ENCODE data around the gene TSEN15. TPM values are rescaled to one million over a fixed set of nuclear protein-coding genes. Genes with fewer than 3 reads are reported as not detected.

TSEN15 gene
- total and polyA plus RNA-seq, 3 experiments from 2014 or later: 44.4 to 54.3 (median 44.8) TPM

DNA sequence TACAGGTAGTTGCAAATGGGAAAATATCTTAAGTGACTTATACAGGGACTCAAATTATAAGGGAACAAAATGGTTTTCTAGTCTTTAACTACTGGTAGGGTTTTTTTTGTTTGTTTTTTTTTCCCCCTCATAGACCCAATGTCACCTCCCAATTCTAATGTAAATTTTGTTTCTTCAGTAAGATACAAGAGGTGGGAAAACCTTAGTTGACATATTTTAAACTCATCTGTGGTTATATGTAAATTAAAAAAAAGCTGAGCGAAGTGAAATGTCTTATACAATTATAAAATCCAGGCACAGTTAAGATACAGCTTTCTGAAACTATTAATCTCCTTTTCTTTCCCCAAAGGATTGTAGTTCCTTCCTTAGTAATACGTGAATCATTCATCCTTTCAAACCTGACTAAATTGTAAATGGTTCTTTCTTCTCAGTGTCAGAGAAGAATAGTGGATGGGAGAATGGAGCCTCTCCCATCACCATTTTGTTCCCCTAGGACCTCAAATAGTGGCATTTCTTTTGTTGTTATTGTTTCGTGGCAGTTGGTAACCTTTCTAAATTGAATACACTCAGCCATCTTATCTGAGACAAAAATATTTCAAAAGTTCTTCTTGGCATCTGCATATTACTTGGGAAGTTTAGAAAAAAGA is 11.2 kb downstream of the TSEN15 start:
- Mint-ChIP-seq H3K36me3 (peaks cover 0 to 54% (median 21%) of the 10 kb centered on the region in 3 donors), H3K27me3 (no peaks in the 10 kb centered on the region), H3K4me3 (no peak overlapping the region), H3K9me3 (no peaks in the 10 kb centered on the region), H3K4me1 (peaks cover 18 to 61% (median 39%) of the 10 kb centered on the region in 3 donors), H3K27ac (no peak overlapping the region)
- H3K27ac ChIP-seq (ENCODE audit: low read depth, low read length): no peak overlapping the region
- H3K27me3 ChIP-seq (ENCODE audit: insufficient read depth, low read length, poor library complexity, severe bottlenecking): no peaks in the 10 kb centered on the region
- DNase-seq: no peak
- H3K4me1 ChIP-seq (ENCODE audit: insufficient read depth, low read length): no peaks in the 10 kb centered on the region
- POLR2A ChIA-PET: no interaction called here
- no peak overlapping the region for H3K4me3 ChIP-seq (ENCODE audit: low read length)
- CTCF ChIA-PET: no interaction called here
- H3K36me3 ChIP-seq (ENCODE audit: insufficient read depth, low read length): peaks cover 4% of the 10 kb centered on the region
- H3K9me3 ChIP-seq (ENCODE audit: low read length): no peaks in the 10 kb centered on the region

DNA sequence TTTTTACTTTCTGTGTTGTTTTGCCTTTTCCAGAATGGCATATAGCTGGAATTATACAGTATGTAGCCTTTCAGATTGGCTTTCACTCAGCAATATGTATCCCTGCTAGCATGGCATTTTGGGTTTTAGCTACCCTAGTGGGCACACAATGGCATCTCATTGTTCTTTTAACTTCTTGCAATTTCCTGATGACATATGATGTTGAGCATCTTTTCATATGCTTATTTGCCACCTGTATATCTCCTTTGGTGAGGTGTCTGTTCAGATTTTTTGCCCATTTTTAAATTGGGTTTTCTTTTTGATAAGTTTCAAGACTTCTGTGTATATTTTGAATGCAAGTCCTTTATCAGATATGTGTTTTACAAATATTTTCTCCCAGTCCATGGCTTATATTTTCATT is 14.0 kb downstream of the TSEN15 start:
- H3K36me3 ChIP-seq (ENCODE audit: insufficient read depth, low read length): peaks cover 4% of the 10 kb centered on the region
- H3K9me3 ChIP-seq (ENCODE audit: low read length): no peaks in the 10 kb centered on the region
- H3K4me1 ChIP-seq (ENCODE audit: insufficient read depth, low read length): no peaks in the 10 kb centered on the region
- H3K9me3 Mint-ChIP-seq: no peaks in the 10 kb centered on the region
- H3K4me3 Mint-ChIP-seq: no peak overlapping the region
- ChIA-PET CTCF (interaction anchor here (1.2 kb wide), 1 partner anchor 11 kb away, joined by 3 read pairs; no protein-coding TSS in a partner anchor), POLR2A (no interaction called here)
- no peak for DNase-seq
- H3K4me1 Mint-ChIP-seq: peaks cover 16 to 39% (median 19%) of the 10 kb centered on the region in 3 donors
- peaks cover 0 to 50% (median 15%) of the 10 kb centered on the region in 3 donors for H3K36me3 Mint-ChIP-seq
- no peaks in the 10 kb centered on the region for H3K27me3 Mint-ChIP-seq
- H3K27me3 ChIP-seq (ENCODE audit: insufficient read depth, low read length, poor library complexity, severe bottlenecking): no peaks in the 10 kb centered on the region
- H3K27ac Mint-ChIP-seq: peak overlapping the region in 1 of 8 donors; percentile 30
- H3K4me3 ChIP-seq (ENCODE audit: low read length): no peak overlapping the region
- no peak overlapping the region for H3K27ac ChIP-seq (ENCODE audit: low read depth, low read length)

DNA sequence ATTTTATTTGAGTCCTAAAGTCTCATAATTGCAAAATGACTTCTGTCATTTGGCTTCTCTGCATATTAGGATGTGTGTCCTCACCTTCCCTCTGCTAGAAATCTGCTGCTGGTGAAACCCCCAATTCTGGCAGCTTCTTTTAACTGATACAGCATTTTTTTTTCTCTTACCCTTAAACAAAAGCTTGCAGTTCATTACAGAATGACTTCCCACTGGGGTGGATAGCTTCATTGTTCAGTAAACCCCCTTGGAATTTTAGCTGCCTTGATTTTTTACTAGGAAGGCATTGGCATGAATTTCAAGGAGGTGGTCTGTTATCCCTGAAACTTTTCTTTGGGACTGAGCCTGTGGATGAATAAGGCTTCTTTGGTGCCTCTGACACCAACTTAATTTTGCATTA is 16.8 kb downstream of the TSEN15 start:
- peaks cover 4% of the 10 kb centered on the region for H3K36me3 ChIP-seq (ENCODE audit: insufficient read depth, low read length)
- no peaks in the 10 kb centered on the region for H3K27me3 ChIP-seq (ENCODE audit: insufficient read depth, low read length, poor library complexity, severe bottlenecking)
- H3K9me3 Mint-ChIP-seq: no peaks in the 10 kb centered on the region
- H3K9me3 ChIP-seq (ENCODE audit: low read length): no peaks in the 10 kb centered on the region
- peaks cover 6 to 20% (median 7%) of the 10 kb centered on the region in 3 donors for H3K4me1 Mint-ChIP-seq
- POLR2A ChIA-PET: no interaction called here
- H3K36me3 Mint-ChIP-seq: peaks cover 0 to 59% (median 22%) of the 10 kb centered on the region in 3 donors
- no peak overlapping the region for H3K27ac ChIP-seq (ENCODE audit: low read depth, low read length)
- H3K4me3 Mint-ChIP-seq: no peak overlapping the region
- peak overlapping the region in 1 of 8 donors; percentile 6 for H3K27ac Mint-ChIP-seq
- no peaks in the 10 kb centered on the region for H3K27me3 Mint-ChIP-seq
- CTCF ChIA-PET: no interaction called here
- no peak for DNase-seq
- no peaks in the 10 kb centered on the region for H3K4me1 ChIP-seq (ENCODE audit: insufficient read depth, low read length)
- H3K4me3 ChIP-seq (ENCODE audit: low read length): no peak overlapping the region

DNA sequence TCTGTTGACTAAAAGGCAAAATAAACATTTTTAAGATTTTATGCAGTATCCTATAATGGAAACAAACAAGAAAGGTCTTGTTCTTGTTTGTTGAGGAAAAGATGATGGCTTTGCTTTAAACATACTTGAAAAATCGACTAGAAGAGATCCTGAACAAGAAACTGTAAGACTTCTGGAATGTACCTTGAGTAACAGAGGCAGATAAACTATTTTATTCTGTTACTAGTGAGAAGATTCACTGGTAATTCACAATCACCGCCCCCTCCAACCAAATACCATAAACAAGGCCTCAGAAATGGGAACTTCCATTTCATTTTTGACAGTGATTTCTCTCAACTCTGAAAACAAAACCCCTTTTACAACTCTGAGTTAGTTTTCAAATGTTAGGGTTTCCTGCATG is 18.1 kb downstream of the TSEN15 start:
- no peaks in the 10 kb centered on the region for H3K36me3 ChIP-seq (ENCODE audit: insufficient read depth, low read length)
- H3K27me3 Mint-ChIP-seq: no peaks in the 10 kb centered on the region
- H3K4me1 ChIP-seq (ENCODE audit: insufficient read depth, low read length): no peaks in the 10 kb centered on the region
- H3K9me3 Mint-ChIP-seq: no peaks in the 10 kb centered on the region
- ChIA-PET CTCF (interaction anchor here (0.9 kb wide), 1 partner anchor 18 kb away, joined by 3 read pairs; the partner anchor contains the start of gene TSEN15), POLR2A (no interaction called here)
- no peaks in the 10 kb centered on the region for H3K9me3 ChIP-seq (ENCODE audit: low read length)
- H3K27ac ChIP-seq (ENCODE audit: low read depth, low read length): no peak overlapping the region
- no peak overlapping the region for H3K4me3 ChIP-seq (ENCODE audit: low read length)
- DNase-seq: no peak
- H3K36me3 Mint-ChIP-seq: peaks cover 0 to 54% (median 19%) of the 10 kb centered on the region in 3 donors
- H3K27me3 ChIP-seq (ENCODE audit: insufficient read depth, low read length, poor library complexity, severe bottlenecking): no peaks in the 10 kb centered on the region
- peaks cover 0 to 14% (median 5%) of the 10 kb centered on the region in 3 donors for H3K4me1 Mint-ChIP-seq
- H3K4me3 Mint-ChIP-seq: no peak overlapping the region
- no peak overlapping the region for H3K27ac Mint-ChIP-seq

DNA sequence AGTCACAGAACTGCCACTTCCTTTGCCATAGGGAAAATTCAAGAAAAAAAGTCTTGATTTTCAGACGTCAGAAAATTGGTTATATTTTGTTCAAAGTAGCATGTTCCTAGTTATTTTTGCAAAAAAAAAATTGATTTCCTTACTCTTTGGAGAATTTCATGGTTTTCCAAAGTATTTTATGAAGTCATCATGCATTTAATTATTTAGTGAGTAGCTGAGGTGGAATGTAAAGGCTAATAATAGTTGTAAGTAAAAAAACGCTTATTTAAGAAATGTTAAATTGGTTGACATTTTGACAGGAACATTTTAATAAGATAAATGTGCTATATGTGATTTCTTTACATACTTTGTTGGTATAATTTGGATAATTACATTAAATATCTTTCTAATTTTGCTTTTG is 20.8 kb downstream of the TSEN15 start:
- ChIA-PET POLR2A (no interaction called here), CTCF (no interaction called here)
- Histone ChIP-seq H3K4me3 (ENCODE audit: low read length) (no peak overlapping the region), H3K9me3 (ENCODE audit: low read length) (no peaks in the 10 kb centered on the region), H3K36me3 (ENCODE audit: insufficient read depth, low read length) (no peaks in the 10 kb centered on the region), H3K4me1 (ENCODE audit: insufficient read depth, low read length) (no peaks in the 10 kb centered on the region), H3K27me3 (ENCODE audit: insufficient read depth, low read length, poor library complexity, severe bottlenecking) (no peaks in the 10 kb centered on the region), H3K27ac (ENCODE audit: low read depth, low read length) (no peak overlapping the region)
- Mint-ChIP-seq H3K4me3 (no peak overlapping the region), H3K9me3 (no peaks in the 10 kb centered on the region), H3K4me1 (peaks cover 0 to 5% (median 0%) of the 10 kb centered on the region in 3 donors), H3K27me3 (no peaks in the 10 kb centered on the region), H3K36me3 (peaks cover 3 to 33% (median 13%) of the 10 kb centered on the region in 3 donors), H3K27ac (peak overlapping the region in 1 of 8 donors; percentile 11)
- no peak for DNase-seq

DNA sequence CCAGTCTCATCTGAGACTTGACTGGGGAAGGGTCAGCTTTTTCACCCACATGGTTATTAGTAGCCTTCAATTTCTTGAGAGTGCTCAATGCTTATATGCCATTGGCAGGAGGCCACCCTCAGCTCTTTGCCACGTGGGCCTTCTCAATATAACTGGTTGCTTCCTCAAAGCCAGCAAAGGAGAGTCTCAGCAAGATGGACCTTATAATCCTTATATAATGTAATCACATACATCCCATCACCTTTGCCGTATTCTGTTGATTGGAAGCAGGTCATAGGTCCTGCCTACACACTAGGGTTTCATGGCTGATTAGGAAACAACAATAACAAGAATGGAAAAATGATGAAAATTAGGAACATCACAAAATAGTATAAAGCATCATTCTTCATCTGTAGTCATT is 22.9 kb downstream of the TSEN15 start:
- no peaks in the 10 kb centered on the region for H3K9me3 Mint-ChIP-seq
- CTCF ChIA-PET: no interaction called here
- H3K4me3 Mint-ChIP-seq: no peak overlapping the region
- Histone ChIP-seq H3K36me3 (ENCODE audit: insufficient read depth, low read length) (no peaks in the 10 kb centered on the region), H3K27me3 (ENCODE audit: insufficient read depth, low read length, poor library complexity, severe bottlenecking) (no peaks in the 10 kb centered on the region), H3K4me1 (ENCODE audit: insufficient read depth, low read length) (no peaks in the 10 kb centered on the region), H3K4me3 (ENCODE audit: low read length) (no peak overlapping the region), H3K27ac (ENCODE audit: low read depth, low read length) (no peak overlapping the region), H3K9me3 (ENCODE audit: low read length) (no peaks in the 10 kb centered on the region)
- peaks cover 0 to 5% (median 0%) of the 10 kb centered on the region in 3 donors for H3K4me1 Mint-ChIP-seq
- H3K27me3 Mint-ChIP-seq: no peaks in the 10 kb centered on the region
- POLR2A ChIA-PET: no interaction called here
- H3K36me3 Mint-ChIP-seq: peaks cover 3 to 27% (median 13%) of the 10 kb centered on the region in 3 donors
- DNase-seq: no peak
- no peak overlapping the region for H3K27ac Mint-ChIP-seq

DNA sequence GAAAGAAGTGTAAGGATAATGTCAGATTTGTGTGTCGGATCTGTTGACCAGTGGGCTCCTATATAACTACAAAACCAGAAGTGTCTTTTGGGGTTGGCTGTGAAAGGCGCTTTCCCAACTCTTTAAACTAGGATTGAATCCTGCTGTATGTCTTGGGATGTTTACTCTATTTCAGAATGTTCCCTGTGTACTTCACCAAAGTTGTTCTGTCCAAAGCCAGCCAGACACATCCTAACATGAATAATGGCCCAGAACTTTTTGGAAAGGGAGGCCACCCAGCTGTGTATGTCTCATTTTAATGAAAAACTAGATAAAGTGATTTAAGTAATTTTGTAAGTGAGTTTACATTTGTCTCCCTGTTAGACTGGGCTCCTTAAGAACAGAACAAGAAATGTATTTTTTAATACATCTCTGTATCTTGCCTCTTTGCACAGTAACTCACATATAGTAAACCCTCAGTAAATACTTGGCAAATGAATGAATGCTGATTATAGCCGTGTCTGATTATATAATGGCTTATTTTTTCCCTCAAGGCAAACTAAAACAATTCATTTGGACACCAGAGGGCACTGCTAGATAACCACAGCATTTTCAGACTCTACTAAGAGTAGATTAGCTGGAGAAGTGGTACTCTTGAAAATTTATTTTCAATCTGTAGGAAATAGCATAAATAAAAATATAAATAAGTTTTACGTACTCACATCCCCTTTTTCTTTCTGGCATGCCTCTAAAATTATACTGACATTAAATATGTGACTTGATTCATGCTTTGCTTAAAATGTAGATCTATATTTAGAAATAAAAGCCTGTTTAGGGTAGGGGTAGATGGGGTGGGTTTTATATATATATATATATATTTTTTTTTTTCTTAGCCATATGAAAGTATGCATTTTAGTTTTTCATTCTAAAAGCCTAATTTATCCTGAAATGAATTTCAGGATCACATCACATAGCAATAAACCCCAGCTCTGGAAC is 23.8 kb downstream of the TSEN15 start:
- H3K9me3 Mint-ChIP-seq: no peaks in the 10 kb centered on the region
- H3K27ac Mint-ChIP-seq: peak overlapping the region in 2 of 8 donors; percentile 15 to 25
- Histone ChIP-seq H3K4me1 (ENCODE audit: insufficient read depth, low read length) (no peaks in the 10 kb centered on the region), H3K9me3 (ENCODE audit: low read length) (no peaks in the 10 kb centered on the region), H3K4me3 (ENCODE audit: low read length) (no peak overlapping the region), H3K36me3 (ENCODE audit: insufficient read depth, low read length) (no peaks in the 10 kb centered on the region), H3K27ac (ENCODE audit: low read depth, low read length) (no peak overlapping the region), H3K27me3 (ENCODE audit: insufficient read depth, low read length, poor library complexity, severe bottlenecking) (no peaks in the 10 kb centered on the region)
- CTCF ChIA-PET: interaction anchor here (0.8 to 3.8 kb wide), 3 partner anchors 20 to 149 kb away, joined by 3 to 11 read pairs (median 6); no protein-coding TSS in a partner anchor
- no peaks in the 10 kb centered on the region for H3K4me1 Mint-ChIP-seq
- H3K36me3 Mint-ChIP-seq: peaks cover 3 to 21% (median 13%) of the 10 kb centered on the region in 3 donors
- no peak overlapping the region for H3K4me3 Mint-ChIP-seq
- POLR2A ChIA-PET: no interaction called here
- H3K27me3 Mint-ChIP-seq: no peaks in the 10 kb centered on the region
- no peak for DNase-seq
